Endothelial cell (in vitro differentiated cells): ENCODE data around the gene AADAC. TPM values are rescaled to one million over a fixed set of nuclear protein-coding genes. Genes with fewer than 3 reads are reported as not detected.
"Not testable (repeated sequence)": the region's sequence is repeated elsewhere in the genome, so short reads cannot be mapped to it uniquely, and the experiment has no call there.

Experiments
- DNase-seq: peaks from one replicate; pipeline ENCODE4 v3.0.0; 2021; ENCODE audit warnings: low spot score
- H3K27ac Mint-ChIP-seq: one replicate; pipeline ENCODE4 v1.8.0; 2021; ENCODE audit warnings: mixed read lengths, inconsistent platforms; ENCODE audit not compliant: unreplicated experiment
- H3K27me3 Mint-ChIP-seq: one replicate; pipeline ENCODE4 v1.8.0; 2021; ENCODE audit warnings: mild to moderate bottlenecking, moderate library complexity, mixed read lengths, inconsistent platforms; ENCODE audit not compliant: unreplicated experiment
- H3K36me3 Mint-ChIP-seq: one replicate; pipeline ENCODE4 v1.8.0; 2021; ENCODE audit warnings: mild to moderate bottlenecking, low read depth, mixed read lengths, inconsistent platforms; ENCODE audit not compliant: unreplicated experiment
- H3K4me1 Mint-ChIP-seq: one replicate; pipeline ENCODE4 v1.8.0; 2021; ENCODE audit warnings: mild to moderate bottlenecking, mixed read lengths, inconsistent platforms; ENCODE audit not compliant: unreplicated experiment
- H3K4me3 Mint-ChIP-seq: one replicate; pipeline ENCODE4 v1.8.0; 2021; ENCODE audit warnings: mild to moderate bottlenecking, mixed read lengths, inconsistent platforms; ENCODE audit not compliant: unreplicated experiment
- H3K9me3 Mint-ChIP-seq: one replicate; pipeline ENCODE4 v1.8.0; 2021; ENCODE audit warnings: mixed read lengths, inconsistent platforms; ENCODE audit not compliant: unreplicated experiment
- total RNA-seq: library from RNA; stranded (reverse); fragmentation: NEBNext Ultra II Directional; extraction: Animal tissue kit (Norgen Biotek cat#: 25700); gene quantifications from one replicate; pipeline ENCODE4 v1.2.1, GENCODE V29; 2021; ENCODE audit not compliant: unreplicated experiment
- TF ChIP-seq, protein P1 (sequence below): fragments of 200-600 bp; sonication (generic); IDR thresholded peaks from one replicate; pipeline ENCODE4 v1.5.0; 2021; ENCODE audit warnings: antibody characterized with exemption; ENCODE audit not compliant: unreplicated experiment

The AADAC gene
- total RNA-seq, 1 donor from 2014 or later = not detected

DNA sequence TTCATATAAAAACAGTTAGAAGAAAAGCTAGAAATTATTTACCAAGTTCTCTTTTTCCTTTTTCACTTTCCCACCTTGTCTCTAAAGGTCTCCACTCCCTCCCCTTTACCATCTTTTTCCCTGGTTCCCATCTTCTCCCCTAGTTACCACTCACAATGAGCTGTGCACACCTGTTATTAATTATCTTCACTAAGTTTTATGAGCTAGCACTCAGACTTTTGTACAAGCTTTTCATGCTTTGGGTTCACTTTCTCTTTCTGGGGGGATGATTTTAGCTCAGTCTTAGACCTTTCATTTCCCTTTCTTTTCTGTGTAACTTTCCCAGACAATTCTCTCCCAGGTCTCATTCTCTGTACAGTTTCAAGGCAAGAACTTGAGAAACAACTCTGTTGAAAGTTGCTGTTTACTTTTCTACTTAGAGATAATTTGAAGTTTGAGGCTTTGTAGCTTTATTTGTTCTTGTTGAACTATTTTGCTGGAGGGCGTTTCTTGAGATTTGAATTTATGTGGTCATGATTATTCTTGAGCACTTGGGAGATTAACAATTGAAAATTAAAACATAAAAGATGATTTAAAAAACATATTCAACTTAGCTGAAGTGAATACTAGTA lies 24.0 kb upstream of the AADAC start:
- no peaks in the 10 kb centered on the region for H3K9me3 Mint-ChIP-seq
- H3K27ac Mint-ChIP-seq = no peak overlapping the region
- TF ChIP-seq, protein P1, sequence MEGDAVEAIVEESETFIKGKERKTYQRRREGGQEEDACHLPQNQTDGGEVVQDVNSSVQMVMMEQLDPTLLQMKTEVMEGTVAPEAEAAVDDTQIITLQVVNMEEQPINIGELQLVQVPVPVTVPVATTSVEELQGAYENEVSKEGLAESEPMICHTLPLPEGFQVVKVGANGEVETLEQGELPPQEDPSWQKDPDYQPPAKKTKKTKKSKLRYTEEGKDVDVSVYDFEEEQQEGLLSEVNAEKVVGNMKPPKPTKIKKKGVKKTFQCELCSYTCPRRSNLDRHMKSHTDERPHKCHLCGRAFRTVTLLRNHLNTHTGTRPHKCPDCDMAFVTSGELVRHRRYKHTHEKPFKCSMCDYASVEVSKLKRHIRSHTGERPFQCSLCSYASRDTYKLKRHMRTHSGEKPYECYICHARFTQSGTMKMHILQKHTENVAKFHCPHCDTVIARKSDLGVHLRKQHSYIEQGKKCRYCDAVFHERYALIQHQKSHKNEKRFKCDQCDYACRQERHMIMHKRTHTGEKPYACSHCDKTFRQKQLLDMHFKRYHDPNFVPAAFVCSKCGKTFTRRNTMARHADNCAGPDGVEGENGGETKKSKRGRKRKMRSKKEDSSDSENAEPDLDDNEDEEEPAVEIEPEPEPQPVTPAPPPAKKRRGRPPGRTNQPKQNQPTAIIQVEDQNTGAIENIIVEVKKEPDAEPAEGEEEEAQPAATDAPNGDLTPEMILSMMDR = no peak
- H3K36me3 Mint-ChIP-seq = no peaks in the 10 kb centered on the region
- H3K4me3 Mint-ChIP-seq = no peak overlapping the region
- peaks cover under 1% of the 10 kb centered on the region for H3K4me1 Mint-ChIP-seq
- no peaks in the 10 kb centered on the region for H3K27me3 Mint-ChIP-seq
- no peak for DNase-seq

DNA sequence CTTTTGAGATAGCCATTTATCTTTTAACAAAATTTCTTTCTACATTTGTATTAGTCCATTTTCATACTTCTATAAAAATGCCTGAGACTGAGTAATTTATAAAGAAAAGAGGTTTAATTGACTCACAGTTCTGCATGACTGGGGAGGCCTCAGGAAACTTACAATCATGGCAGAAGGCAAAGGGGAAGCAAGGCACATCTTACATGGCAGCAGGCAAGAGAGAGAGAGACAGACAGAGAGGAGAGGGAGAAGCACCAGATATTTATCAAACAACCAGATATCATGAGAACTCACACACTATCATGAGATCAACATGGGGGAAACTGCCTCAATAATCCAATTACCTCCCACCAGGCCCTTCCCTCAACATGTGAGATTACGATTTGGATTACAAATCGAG lies 23.2 kb upstream of the AADAC start:
- DNase-seq, H3K27ac Mint-ChIP-seq, H3K36me3 Mint-ChIP-seq, H3K27me3 Mint-ChIP-seq, H3K4me1 Mint-ChIP-seq, H3K4me3 Mint-ChIP-seq, H3K9me3 Mint-ChIP-seq: not testable (repeated sequence)

DNA sequence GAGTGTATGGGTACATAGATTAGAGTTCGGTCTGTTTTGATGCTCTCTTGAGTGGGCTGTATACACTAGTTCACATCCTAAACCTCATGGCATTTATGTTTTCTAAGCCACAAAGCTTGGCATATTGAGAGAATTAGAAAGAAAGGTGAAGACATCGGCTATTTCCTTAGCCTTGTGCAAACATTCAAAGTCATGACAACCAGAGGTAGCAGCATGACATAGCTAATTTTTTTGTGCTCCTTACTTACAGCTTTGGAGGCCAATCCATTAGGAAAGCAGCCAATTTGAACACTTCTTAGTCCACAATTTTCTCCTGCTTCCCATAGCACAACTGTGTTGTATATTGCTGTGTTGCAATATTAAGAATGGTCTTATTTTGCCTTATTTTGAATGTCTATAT lies 21.5 kb upstream of the AADAC start:
- H3K4me1 Mint-ChIP-seq = no peaks in the 10 kb centered on the region
- H3K4me3 Mint-ChIP-seq = no peak overlapping the region
- H3K27me3 Mint-ChIP-seq = no peaks in the 10 kb centered on the region
- TF ChIP-seq, protein P1 = no peak
- no peaks in the 10 kb centered on the region for H3K9me3 Mint-ChIP-seq
- H3K36me3 Mint-ChIP-seq = no peaks in the 10 kb centered on the region
- no peak for DNase-seq
- no peak overlapping the region for H3K27ac Mint-ChIP-seq

DNA sequence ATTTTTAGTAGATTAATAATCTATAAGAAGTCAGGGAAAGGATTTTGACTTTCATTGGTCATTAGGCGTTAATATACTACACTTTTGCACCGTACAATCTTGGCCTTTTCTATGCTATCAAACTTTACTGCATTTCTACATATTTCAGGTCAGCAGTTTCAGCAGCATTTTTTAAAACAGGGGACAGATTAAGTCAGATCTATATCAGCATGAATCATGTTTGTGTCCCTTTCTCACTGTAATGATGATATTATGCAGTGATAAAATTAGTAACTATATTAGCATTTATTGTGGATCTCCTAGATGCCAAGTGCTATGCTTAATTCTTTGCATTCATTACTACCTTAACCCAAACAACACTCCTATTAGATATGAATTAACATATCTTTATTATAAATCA lies 20.3 kb upstream of the AADAC start:
- no peaks in the 10 kb centered on the region for H3K9me3 Mint-ChIP-seq
- H3K27me3 Mint-ChIP-seq = no peaks in the 10 kb centered on the region
- TF ChIP-seq, protein P1 = no peak
- no peak overlapping the region for H3K4me3 Mint-ChIP-seq
- H3K4me1 Mint-ChIP-seq = no peaks in the 10 kb centered on the region
- H3K36me3 Mint-ChIP-seq = no peaks in the 10 kb centered on the region
- DNase-seq = no peak
- no peak overlapping the region for H3K27ac Mint-ChIP-seq

DNA sequence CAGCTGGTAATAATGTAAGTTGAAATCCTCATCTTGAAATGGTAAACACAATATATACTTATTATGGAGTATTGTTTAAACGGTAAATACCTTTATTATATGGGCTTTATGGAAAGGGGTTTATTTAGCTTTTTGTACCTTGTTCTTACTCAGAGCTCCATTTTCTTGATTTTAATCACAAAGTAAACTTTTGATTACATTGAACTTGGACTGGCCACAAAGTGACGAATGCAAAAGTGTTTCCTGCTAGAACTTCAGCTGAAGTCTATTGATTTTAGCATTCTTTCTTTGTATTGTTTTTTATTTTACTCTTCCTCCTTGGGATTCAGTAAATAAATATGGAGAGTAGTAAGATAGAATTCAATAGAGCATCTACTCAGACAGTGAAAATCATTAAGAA lies 19.8 kb upstream of the AADAC start:
- no peak for DNase-seq
- no peak overlapping the region for H3K27ac Mint-ChIP-seq
- H3K4me3 Mint-ChIP-seq = no peak overlapping the region
- H3K36me3 Mint-ChIP-seq = no peaks in the 10 kb centered on the region
- TF ChIP-seq, protein P1 = no peak
- no peaks in the 10 kb centered on the region for H3K27me3 Mint-ChIP-seq
- no peaks in the 10 kb centered on the region for H3K4me1 Mint-ChIP-seq
- H3K9me3 Mint-ChIP-seq = no peaks in the 10 kb centered on the region
